HepG2 (cell line): Measurements from ENCODE around the gene HSP90AB1. TPM values are rescaled to one million over a fixed set of nuclear protein-coding genes. Genes with fewer than 3 reads are reported as not detected.
A peak's percentile ranks its signal among the peaks of the same experiment; 100 is the strongest.

Experiments used
- BCL6 ChIP-seq: IDR thresholded peaks from 2 replicates; pipeline ENCODE4 v1.6.1; 2016; ENCODE audit warnings: missing genetic modification reagents, missing compliant biosample characterization
- FIP1L1 ChIP-seq: fragments of 200-400 bp; formaldehyde crosslinking; IDR thresholded peaks from 2 replicates; pipeline ENCODE4 v1.6.1; 2018; ENCODE audit warnings: low read depth, mild to moderate bottlenecking, low read length, moderate library complexity, borderline replicate concordance; ENCODE audit not compliant: insufficient read depth
- HOXD1 ChIP-seq: sonication (generic); formaldehyde crosslinking; IDR thresholded peaks from 2 replicates; pipeline ENCODE4 v1.5.0; 2020; ENCODE audit warnings: missing genetic modification reagents
- MED13 ChIP-seq: sonication (generic); formaldehyde crosslinking; IDR thresholded peaks from 2 replicates; pipeline ENCODE4 v1.5.0; 2020; ENCODE audit warnings: missing genetic modification reagents
- NFIC ChIP-seq: IDR thresholded peaks from 2 replicates; pipeline ENCODE4 v1.6.1; 2012; ENCODE audit warnings: mild to moderate bottlenecking, low read length, inconsistent platforms
- NPAS2 ChIP-seq: sonication (generic); formaldehyde crosslinking; IDR thresholded peaks from 2 replicates; pipeline ENCODE4 v1.8.0; 2022; ENCODE audit warnings: mild to moderate bottlenecking, missing genetic modification reagents, borderline replicate concordance
- RARG ChIP-seq: sonication (generic); formaldehyde crosslinking; IDR thresholded peaks from 2 replicates; pipeline ENCODE4 v1.4.0; 2020; ENCODE audit warnings: low read depth, mild to moderate bottlenecking, missing genetic modification reagents
- RXRB ChIP-seq: IDR thresholded peaks from 2 replicates; pipeline ENCODE4 v1.6.1; 2016; ENCODE audit warnings: borderline replicate concordance, missing genetic modification reagents, missing compliant biosample characterization
- SP5 ChIP-seq: IDR thresholded peaks from 2 replicates; pipeline ENCODE4 v1.6.1; 2016; ENCODE audit warnings: low read depth, borderline replicate concordance
- XRCC5 ChIP-seq: fragments of 200-400 bp; formaldehyde crosslinking; optimal IDR thresholded peaks from 2 replicates; pipeline ENCODE3; 2017; ENCODE audit warnings: mild to moderate bottlenecking, low read length
- ZFYVE20 ChIP-seq: sonication (generic); formaldehyde crosslinking; IDR thresholded peaks from 2 replicates; pipeline ENCODE4 v1.8.0; 2023; ENCODE audit warnings: low read depth, mild to moderate bottlenecking, moderate library complexity, missing genetic modification reagents, borderline replicate concordance
- ZMAT3 ChIP-seq: sonication (generic); formaldehyde crosslinking; conservative IDR thresholded peaks from 2 replicates; pipeline ENCODE4 v1.7.0; 2021; ENCODE audit warnings: missing genetic modification reagents
- ZNF12 ChIP-seq: sonication (generic); formaldehyde crosslinking; IDR thresholded peaks from 2 replicates; pipeline ENCODE4 v1.5.0; 2020; ENCODE audit warnings: missing genetic modification reagents
- ZNF121 ChIP-seq: sonication (generic); formaldehyde crosslinking; IDR thresholded peaks from 2 replicates; pipeline ENCODE4 v1.5.0; 2020; ENCODE audit warnings: mild to moderate bottlenecking, missing genetic modification reagents
- ZNF160 ChIP-seq: sonication (generic); formaldehyde crosslinking; IDR thresholded peaks from 2 replicates; pipeline ENCODE4 v1.8.0; 2022; ENCODE audit warnings: mild to moderate bottlenecking, inconsistent platforms, missing genetic modification reagents
- ZNF20 ChIP-seq: sonication (generic); formaldehyde crosslinking; IDR thresholded peaks from 2 replicates; pipeline ENCODE4 v1.4.0; 2020; ENCODE audit warnings: mild to moderate bottlenecking, moderate library complexity, missing genetic modification reagents
- ZNF709 ChIP-seq: sonication (generic); formaldehyde crosslinking; IDR thresholded peaks from 2 replicates; pipeline ENCODE4 v1.5.0; 2020; ENCODE audit warnings: mild to moderate bottlenecking, missing genetic modification reagents
- ZNF776 ChIP-seq: sonication (generic); formaldehyde crosslinking; IDR thresholded peaks from 2 replicates; pipeline ENCODE4 v1.4.0; 2020; ENCODE audit warnings: mild to moderate bottlenecking, missing genetic modification reagents
- polyA plus RNA-seq, 8 experiments: library from polyadenylated mRNA; depleted of rRNA in 3 of 8; stranded (reverse) in 7 of 8; unstranded in 1 of 8; fragments of >200 nt; fragmentation: Illumina TruSeq in 4 of 8; extraction: Trizol in 4 of 8; gene quantifications; 2 replicates each; pipeline versions ENCODE4 v1.2.1 to v1.2.3, GENCODE V29; 2011 to 2016; ENCODE audit warnings: low read depth in 4 of 8, missing spikeins in 1 of 8, mixed read lengths in 1 of 8; ENCODE audit not compliant: insufficient read depth in 1 of 8
- total RNA-seq, 5 experiments: library from RNA; depleted of rRNA; stranded (reverse); fragments of >200 nt; fragmentation: Illumina TruSeq; extraction: Trizol; gene quantifications; 2 replicates each; pipeline ENCODE4 v1.2.3, GENCODE V29; 2016; ENCODE audit warnings: low read depth in 1 of 5
- TF ChIP-seq, protein P1 (sequence below): sonication (generic); formaldehyde crosslinking; IDR thresholded peaks from 2 replicates; pipeline ENCODE4 v1.8.1; 2023; ENCODE audit warnings: missing genetic modification reagents, inconsistent platforms, borderline replicate concordance
- TF ChIP-seq, protein P2 (sequence below): sonication (generic); formaldehyde crosslinking; IDR thresholded peaks from 2 replicates; pipeline ENCODE4 v1.5.0; 2020; ENCODE audit warnings: mild to moderate bottlenecking, missing genetic modification reagents
- TF ChIP-seq, protein P3 (sequence below): sonication (generic); formaldehyde crosslinking; IDR thresholded peaks from 2 replicates; pipeline ENCODE4 v1.8.1; 2023; ENCODE audit warnings: mild to moderate bottlenecking, missing genetic modification reagents
- TF ChIP-seq, protein P4 (sequence below): sonication (generic); formaldehyde crosslinking; IDR thresholded peaks from 2 replicates; pipeline ENCODE4 v1.4.0; 2020; ENCODE audit warnings: missing genetic modification reagents, mild to moderate bottlenecking, borderline replicate concordance

The HSP90AB1 gene
- total and polyA plus RNA-seq, 2 of the 13 experiments (the other 11 are each of a cell fraction or from before 2014, with no cell fraction given) = 1,325 to 1,472 TPM

DNA sequence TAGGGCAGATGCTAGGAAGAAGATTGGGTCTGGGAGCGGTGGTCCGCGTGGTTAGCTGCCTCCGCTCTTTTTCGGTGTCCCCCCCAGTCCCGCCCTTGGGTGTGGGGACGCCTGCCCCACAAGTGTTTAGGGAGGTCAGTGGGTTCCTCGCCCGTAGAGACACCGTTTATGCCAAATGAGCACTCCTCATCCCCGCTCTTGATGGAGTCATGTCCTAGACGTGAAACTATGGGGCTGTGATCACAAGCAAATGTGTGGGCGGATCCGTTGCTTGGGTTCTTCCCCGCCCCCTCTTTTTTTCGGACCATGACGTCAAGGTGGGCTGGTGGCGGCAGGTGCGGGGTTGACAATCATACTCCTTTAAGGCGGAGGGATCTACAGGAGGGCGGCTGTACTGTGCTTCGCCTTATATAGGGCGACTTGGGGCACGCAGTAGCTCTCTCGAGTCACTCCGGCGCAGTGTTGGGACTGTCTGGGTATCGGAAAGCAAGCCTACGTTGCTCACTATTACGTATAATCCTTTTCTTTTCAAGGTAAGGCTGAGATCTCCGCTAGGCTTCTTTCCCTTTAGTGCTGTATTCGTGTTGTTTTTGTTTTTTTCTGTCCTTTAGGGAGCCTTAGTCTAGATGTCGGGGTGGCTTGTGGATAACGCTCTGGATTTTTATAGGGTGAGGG, at the start of gene HSP90AB1 (continued):
- TF ChIP-seq, protein P1, sequence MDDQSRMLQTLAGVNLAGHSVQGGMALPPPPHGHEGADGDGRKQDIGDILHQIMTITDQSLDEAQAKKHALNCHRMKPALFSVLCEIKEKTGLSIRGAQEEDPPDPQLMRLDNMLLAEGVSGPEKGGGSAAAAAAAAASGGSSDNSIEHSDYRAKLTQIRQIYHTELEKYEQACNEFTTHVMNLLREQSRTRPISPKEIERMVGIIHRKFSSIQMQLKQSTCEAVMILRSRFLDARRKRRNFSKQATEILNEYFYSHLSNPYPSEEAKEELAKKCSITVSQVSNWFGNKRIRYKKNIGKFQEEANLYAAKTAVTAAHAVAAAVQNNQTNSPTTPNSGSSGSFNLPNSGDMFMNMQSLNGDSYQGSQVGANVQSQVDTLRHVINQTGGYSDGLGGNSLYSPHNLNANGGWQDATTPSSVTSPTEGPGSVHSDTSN (CRISPR knock-in tag) = peak; percentile 54; the same call in 1 of the 2 replicates
- TF ChIP-seq ZMAT3 (CRISPR knock-in tag) = no peak; the same call in 1 of the 2 replicates
- TF ChIP-seq NFIC = 0 out of 2 replicates have a peak, but pooled peaks have one; percentile 63
- TF ChIP-seq MED13 = peak; percentile 89
- peak; percentile 58 for TF ChIP-seq ZNF160 (CRISPR knock-in tag)
- TF ChIP-seq, protein P2, sequence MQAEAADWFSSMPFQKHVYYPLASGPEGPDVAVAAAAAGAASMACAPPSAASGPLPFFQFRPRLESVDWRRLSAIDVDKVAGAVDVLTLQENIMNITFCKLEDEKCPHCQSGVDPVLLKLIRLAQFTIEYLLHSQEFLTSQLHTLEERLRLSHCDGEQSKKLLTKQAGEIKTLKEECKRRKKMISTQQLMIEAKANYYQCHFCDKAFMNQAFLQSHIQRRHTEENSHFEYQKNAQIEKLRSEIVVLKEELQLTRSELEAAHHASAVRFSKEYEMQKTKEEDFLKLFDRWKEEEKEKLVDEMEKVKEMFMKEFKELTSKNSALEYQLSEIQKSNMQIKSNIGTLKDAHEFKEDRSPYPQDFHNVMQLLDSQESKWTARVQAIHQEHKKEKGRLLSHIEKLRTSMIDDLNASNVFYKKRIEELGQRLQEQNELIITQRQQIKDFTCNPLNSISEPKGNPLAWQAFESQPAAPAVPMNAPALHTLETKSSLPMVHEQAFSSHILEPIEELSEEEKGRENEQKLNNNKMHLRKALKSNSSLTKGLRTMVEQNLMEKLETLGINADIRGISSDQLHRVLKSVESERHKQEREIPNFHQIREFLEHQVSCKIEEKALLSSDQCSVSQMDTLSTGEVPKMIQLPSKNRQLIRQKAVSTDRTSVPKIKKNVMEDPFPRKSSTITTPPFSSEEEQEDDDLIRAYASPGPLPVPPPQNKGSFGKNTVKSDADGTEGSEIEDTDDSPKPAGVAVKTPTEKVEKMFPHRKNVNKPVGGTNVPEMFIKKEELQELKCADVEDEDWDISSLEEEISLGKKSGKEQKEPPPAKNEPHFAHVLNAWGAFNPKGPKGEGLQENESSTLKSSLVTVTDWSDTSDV = peak; percentile 71; the same call in 1 of the 2 replicates
- TF ChIP-seq RXRB (CRISPR knock-in tag) = peak; percentile 70
- TF ChIP-seq BCL6 = peak; percentile 63; the same call in 1 of the 2 replicates
- TF ChIP-seq ZFYVE20 (CRISPR knock-in tag) = no peak
- TF ChIP-seq RARG = peak; percentile 28; the same call in 1 of the 2 replicates
- TF ChIP-seq, protein P3, sequence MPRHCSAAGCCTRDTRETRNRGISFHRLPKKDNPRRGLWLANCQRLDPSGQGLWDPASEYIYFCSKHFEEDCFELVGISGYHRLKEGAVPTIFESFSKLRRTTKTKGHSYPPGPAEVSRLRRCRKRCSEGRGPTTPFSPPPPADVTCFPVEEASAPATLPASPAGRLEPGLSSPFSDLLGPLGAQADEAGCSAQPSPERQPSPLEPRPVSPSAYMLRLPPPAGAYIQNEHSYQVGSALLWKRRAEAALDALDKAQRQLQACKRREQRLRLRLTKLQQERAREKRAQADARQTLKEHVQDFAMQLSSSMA (CRISPR knock-in tag) = peak; percentile 52; the same call in 1 of the 2 replicates
- TF ChIP-seq XRCC5 = no peak
- no peak for TF ChIP-seq ZNF776 (CRISPR knock-in tag)
- no peak for TF ChIP-seq ZNF121 (CRISPR knock-in tag)
- peak; percentile 98 for TF ChIP-seq ZNF709 (CRISPR knock-in tag)
- peak; percentile 49; the same call in 1 of the 2 replicates for TF ChIP-seq FIP1L1
- no peak for TF ChIP-seq NPAS2 (CRISPR knock-in tag)
- peak; percentile 85; the same call in 1 of the 2 replicates for TF ChIP-seq SP5 (CRISPR knock-in tag)
- peak; percentile 66 for TF ChIP-seq ZNF12 (CRISPR knock-in tag)
- TF ChIP-seq HOXD1 (CRISPR knock-in tag) = peak; percentile 96
- 0 out of 2 replicates have a peak, but pooled peaks have one; percentile 8 for TF ChIP-seq ZNF20 (CRISPR knock-in tag)
- TF ChIP-seq, protein P4, sequence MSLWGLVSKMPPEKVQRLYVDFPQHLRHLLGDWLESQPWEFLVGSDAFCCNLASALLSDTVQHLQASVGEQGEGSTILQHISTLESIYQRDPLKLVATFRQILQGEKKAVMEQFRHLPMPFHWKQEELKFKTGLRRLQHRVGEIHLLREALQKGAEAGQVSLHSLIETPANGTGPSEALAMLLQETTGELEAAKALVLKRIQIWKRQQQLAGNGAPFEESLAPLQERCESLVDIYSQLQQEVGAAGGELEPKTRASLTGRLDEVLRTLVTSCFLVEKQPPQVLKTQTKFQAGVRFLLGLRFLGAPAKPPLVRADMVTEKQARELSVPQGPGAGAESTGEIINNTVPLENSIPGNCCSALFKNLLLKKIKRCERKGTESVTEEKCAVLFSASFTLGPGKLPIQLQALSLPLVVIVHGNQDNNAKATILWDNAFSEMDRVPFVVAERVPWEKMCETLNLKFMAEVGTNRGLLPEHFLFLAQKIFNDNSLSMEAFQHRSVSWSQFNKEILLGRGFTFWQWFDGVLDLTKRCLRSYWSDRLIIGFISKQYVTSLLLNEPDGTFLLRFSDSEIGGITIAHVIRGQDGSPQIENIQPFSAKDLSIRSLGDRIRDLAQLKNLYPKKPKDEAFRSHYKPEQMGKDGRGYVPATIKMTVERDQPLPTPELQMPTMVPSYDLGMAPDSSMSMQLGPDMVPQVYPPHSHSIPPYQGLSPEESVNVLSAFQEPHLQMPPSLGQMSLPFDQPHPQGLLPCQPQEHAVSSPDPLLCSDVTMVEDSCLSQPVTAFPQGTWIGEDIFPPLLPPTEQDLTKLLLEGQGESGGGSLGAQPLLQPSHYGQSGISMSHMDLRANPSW (CRISPR knock-in tag) = peak; percentile 8; the same call in 1 of the 2 replicates
